Common myeloid progenitor, CD34-positive (primary cell): ENCODE results near the gene DENND1A.

Experiments
- CTCF ChIA-PET: fragments of 350-600 bp; sonication (Branson Sonifier 250); formaldehyde crosslinking; loops from one replicate; lab custom pipeline; 2021; ENCODE audit warnings: antibody characterized with exemption; lab: Charles Lee
- POLR2A ChIA-PET: fragments of 350-600 bp; sonication (Branson Sonifier 250); formaldehyde crosslinking; loops from one replicate; lab custom pipeline; 2021; ENCODE audit warnings: antibody characterized with exemption; lab: Charles Lee
- DNase-seq, 3 donors: peaks; one replicate each; pipeline versions ENCODE4 v3.0.0 to v3.0.0-alpha.2; 2013
- H3K27ac ChIP-seq, 2 experiments: 1 replicate in 1 of 2; 2 replicates in 1 of 2; pipeline ENCODE4 v1.7.0; 2013; ENCODE audit warnings: inconsistent platforms in 2 of 2, low read length in 2 of 2, mild to moderate bottlenecking in 2 of 2, low read depth in 1 of 2, moderate library complexity in 1 of 2; ENCODE audit not compliant: severe bottlenecking in 2 of 2, insufficient read depth in 1 of 2, poor library complexity in 1 of 2
- H3K27me3 ChIP-seq, 5 experiments: replicated peaks in 2 of 5; 1 replicate in 3 of 5; 2 replicates in 2 of 5; pipeline versions ENCODE4 v1.6.1 to v1.7.0; 2013; ENCODE audit warnings: low read length in 4 of 5, mild to moderate bottlenecking in 2 of 5, moderate library complexity in 2 of 5, inconsistent platforms in 1 of 5; ENCODE audit not compliant: insufficient read depth in 5 of 5, control insufficient read depth in 4 of 5
- H3K36me3 ChIP-seq, 4 experiments: 1 replicate in 2 of 4; 2 replicates in 2 of 4; pipeline versions ENCODE4 v1.6.1 to v1.7.0; 2013; ENCODE audit warnings: low read length in 3 of 4, control low read depth in 1 of 4, mild to moderate bottlenecking in 1 of 4; ENCODE audit not compliant: control insufficient read depth in 4 of 4, insufficient read depth in 4 of 4
- H3K4me1 ChIP-seq, 4 experiments: 1 replicate in 3 of 4; 2 replicates in 1 of 4; pipeline versions ENCODE4 v1.6.1 to v1.7.1; 2013; ENCODE audit warnings: low read length in 3 of 4, mild to moderate bottlenecking in 3 of 4, control low read depth in 1 of 4, inconsistent platforms in 1 of 4, moderate library complexity in 1 of 4; ENCODE audit not compliant: control insufficient read depth in 4 of 4, insufficient read depth in 4 of 4; ENCODE audit errors: control extremely low read depth in 1 of 4
- H3K4me3 ChIP-seq, 7 experiments: 1 replicate in 4 of 7; 2 replicates in 3 of 7; pipeline versions ENCODE4 v1.5.1 to v1.7.0; 2013; ENCODE audit warnings: mild to moderate bottlenecking in 7 of 7, low read length in 6 of 7, moderate library complexity in 6 of 7, inconsistent platforms in 2 of 7, low read depth in 2 of 7, control low read depth in 1 of 7; ENCODE audit not compliant: insufficient read depth in 4 of 7, control insufficient read depth in 1 of 7; ENCODE audit errors: extremely low read depth in 1 of 7
- H3K9me3 ChIP-seq, 5 experiments: 1 replicate in 4 of 5; 2 replicates in 1 of 5; pipeline versions ENCODE4 v1.6.1 to v1.7.1; 2013; ENCODE audit warnings: low read length in 4 of 5, mild to moderate bottlenecking in 2 of 5, inconsistent platforms in 1 of 5, low read depth in 1 of 5, moderate library complexity in 1 of 5; ENCODE audit not compliant: control insufficient read depth in 4 of 5, insufficient read depth in 2 of 5; ENCODE audit errors: control extremely low read depth in 1 of 5
- WGBS: methylation state at CpG from one replicate; pipeline ENCODE4 v1.1.5; 2013; ENCODE audit not compliant: insufficient coverage; 5-methylcytosine and 5-hydroxymethylcytosine counted together

DENND1A gene

DNA sequence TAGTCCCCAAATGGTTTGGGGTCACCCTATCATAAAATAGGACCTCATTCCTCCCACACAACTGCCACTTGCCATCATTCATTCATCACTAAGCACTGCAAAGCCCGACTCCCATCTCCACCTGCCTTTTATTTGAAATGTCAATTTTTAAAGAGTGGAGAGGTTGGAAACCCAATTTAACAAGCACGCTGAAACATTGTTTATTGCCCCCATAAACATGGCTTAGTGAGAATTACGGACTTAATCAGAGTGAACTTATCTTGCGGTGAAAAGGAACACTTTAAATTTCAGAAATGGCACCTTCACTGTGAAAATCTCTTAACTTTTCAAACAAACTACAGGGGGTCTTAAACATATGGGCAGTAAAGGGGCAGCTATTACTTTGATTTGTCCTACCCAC is 332.9 kb downstream of the DENND1A start:
- ChIA-PET CTCF (no interaction called here), POLR2A (no interaction called here)
- no peak overlapping the region for H3K27ac ChIP-seq
- no peaks in the 10 kb centered on the region for H3K9me3 ChIP-seq
- H3K4me1 ChIP-seq, result no peaks in the 10 kb centered on the region
- no peaks in the 10 kb centered on the region for H3K27me3 ChIP-seq
- no peak overlapping the region for H3K4me3 ChIP-seq
- no peak for DNase-seq
- H3K36me3 ChIP-seq, result peaks cover 0 to 2% (median 2%) of the 10 kb centered on the region in 4 experiments
- 95% methylated on average over 3 of the region's 4 CpGs for WGBS

DNA sequence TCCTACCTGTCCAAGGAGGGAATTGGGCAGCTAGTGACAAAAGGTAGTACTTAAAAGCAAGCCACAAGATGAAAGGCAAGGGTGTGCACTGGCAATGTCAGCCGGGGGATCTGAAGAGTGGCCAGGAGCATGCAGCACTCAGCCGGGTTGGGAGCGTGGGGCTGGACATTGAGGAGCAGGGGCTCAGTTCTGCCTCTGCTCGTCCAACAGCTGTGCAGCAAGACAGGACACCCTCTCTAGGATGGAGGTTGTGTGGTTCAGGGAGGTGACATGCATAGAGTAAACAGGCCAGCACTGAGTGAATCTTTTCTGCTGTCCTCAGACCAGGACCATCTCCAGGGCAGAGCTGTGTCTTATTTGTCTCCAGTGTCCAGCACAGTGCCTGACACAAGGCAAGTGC is 338.6 kb downstream of the DENND1A start:
- Histone ChIP-seq H3K4me1 (no peaks in the 10 kb centered on the region), H3K27ac (no peak overlapping the region), H3K9me3 (peaks cover 0 to 13% (median 5%) of the 10 kb centered on the region in 5 experiments), H3K27me3 (no peaks in the 10 kb centered on the region), H3K36me3 (peaks cover 0 to 2% (median 2%) of the 10 kb centered on the region in 4 experiments), H3K4me3 (no peak overlapping the region)
- ChIA-PET CTCF (no interaction called here), POLR2A (no interaction called here)
- 91% methylated on average over 4 of the region's 4 CpGs for WGBS
- DNase-seq, result no peak

DNA sequence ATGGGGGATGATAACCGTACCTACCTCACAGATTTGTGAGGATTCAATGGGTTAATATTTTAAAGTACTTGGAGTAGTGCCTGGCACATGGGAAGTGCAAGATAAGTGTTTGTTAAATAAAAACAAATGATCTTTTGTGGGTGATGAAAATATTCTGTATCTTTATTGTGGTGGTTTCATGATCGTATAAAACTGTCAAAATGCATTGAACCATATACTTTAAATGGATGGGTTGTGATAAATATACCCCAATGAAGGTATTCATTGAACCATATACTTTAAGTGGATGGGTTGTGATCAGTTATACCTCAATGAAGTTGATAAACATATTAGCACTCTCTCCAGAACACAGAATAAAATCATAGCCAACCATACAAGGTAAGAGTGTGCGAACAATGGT is 339.4 kb downstream of the DENND1A start:
- ChIA-PET POLR2A (no interaction called here), CTCF (no interaction called here)
- Histone ChIP-seq H3K27me3 (no peaks in the 10 kb centered on the region), H3K4me3 (no peak overlapping the region), H3K4me1 (no peaks in the 10 kb centered on the region), H3K9me3 (peaks cover 0 to 13% (median 7%) of the 10 kb centered on the region in 5 experiments), H3K27ac (no peak overlapping the region), H3K36me3 (peaks cover 0 to 2% (median 2%) of the 10 kb centered on the region in 4 experiments)
- no peak for DNase-seq
- WGBS, result 100% methylated on average over 1 of the region's 3 CpGs

DNA sequence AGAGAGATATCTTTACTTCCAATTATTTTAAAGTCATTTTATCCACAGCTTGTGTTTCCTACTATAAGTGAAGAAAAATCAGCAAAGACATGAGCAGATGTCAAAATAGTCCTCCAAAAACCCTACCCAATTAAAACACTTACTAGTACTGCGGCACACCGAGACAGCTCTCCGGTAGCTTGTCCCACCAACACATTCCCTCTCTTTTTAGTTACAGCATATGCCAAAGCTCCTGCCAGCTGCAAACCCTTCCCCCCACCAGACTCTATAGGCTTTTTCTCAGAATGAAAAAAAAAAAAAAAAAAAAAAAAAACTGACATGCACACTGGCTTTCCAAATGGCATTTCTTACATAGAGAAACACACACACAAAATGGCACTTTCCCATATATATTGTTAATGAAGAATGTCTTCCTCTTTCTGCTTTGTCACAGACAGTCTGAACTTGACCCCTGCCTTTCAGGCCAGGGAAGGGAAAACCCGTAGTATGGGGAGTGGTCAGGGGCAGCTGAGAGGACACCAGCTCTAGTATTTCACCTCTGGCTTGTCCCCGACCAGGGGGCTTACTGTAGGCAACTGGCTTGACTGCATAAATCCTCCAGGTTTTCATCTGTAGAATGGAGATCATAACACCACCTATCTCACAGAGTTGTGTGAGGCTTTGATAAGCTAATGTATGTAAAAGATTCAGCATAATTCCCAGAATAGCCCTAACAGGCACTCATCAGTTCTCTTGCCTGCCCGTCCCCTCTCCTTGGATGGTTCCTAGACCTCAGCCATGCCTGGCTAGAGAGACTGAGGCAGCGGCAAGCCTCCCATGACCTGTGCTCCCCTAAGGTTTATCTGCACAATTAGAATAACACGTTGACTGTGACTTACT is 340.3 kb downstream of the DENND1A start:
- peaks cover 0 to 13% (median 7%) of the 10 kb centered on the region in 5 experiments for H3K9me3 ChIP-seq
- WGBS, result 97% methylated on average over 8 of the region's 8 CpGs
- H3K27me3 ChIP-seq, result no peaks in the 10 kb centered on the region
- ChIA-PET CTCF (no interaction called here), POLR2A (no interaction called here)
- H3K27ac ChIP-seq, result no peak overlapping the region
- no peaks in the 10 kb centered on the region for H3K4me1 ChIP-seq
- DNase-seq, result no peak
- no peak overlapping the region for H3K4me3 ChIP-seq
- H3K36me3 ChIP-seq, result peaks cover 0 to 2% (median 0%) of the 10 kb centered on the region in 4 experiments

DNA sequence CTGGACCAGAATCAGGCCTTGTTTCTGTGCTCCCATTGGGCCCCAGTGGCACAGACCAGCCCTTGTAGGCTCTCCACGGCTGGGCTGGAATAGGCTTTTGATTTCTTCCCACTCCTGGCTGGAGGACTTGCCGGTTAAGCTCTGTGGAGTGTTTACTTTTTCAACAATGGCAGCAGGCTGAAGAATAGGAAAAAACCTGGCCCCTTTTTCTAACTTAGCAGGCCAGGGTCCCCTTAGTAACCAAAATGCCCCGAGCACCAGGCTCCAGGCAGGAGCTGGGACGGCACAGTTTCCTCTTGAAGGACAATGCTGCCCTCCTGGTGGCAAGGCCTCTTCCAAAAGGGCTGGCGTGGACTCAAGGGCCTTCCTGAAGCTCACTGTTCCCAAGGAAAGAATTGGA is 343.7 kb downstream of the DENND1A start:
- 95% methylated on average over 5 of the region's 5 CpGs for WGBS
- H3K36me3 ChIP-seq, result peaks cover 0 to 16% (median 4%) of the 10 kb centered on the region in 4 experiments
- no peak for DNase-seq
- POLR2A ChIA-PET, result no interaction called here
- no peaks in the 10 kb centered on the region for H3K27me3 ChIP-seq
- H3K4me1 ChIP-seq, result no peaks in the 10 kb centered on the region
- H3K27ac ChIP-seq, result no peak overlapping the region
- no peak overlapping the region for H3K4me3 ChIP-seq
- peaks cover 0 to 13% (median 7%) of the 10 kb centered on the region in 5 experiments for H3K9me3 ChIP-seq
- CTCF ChIA-PET, result no interaction called here

DNA sequence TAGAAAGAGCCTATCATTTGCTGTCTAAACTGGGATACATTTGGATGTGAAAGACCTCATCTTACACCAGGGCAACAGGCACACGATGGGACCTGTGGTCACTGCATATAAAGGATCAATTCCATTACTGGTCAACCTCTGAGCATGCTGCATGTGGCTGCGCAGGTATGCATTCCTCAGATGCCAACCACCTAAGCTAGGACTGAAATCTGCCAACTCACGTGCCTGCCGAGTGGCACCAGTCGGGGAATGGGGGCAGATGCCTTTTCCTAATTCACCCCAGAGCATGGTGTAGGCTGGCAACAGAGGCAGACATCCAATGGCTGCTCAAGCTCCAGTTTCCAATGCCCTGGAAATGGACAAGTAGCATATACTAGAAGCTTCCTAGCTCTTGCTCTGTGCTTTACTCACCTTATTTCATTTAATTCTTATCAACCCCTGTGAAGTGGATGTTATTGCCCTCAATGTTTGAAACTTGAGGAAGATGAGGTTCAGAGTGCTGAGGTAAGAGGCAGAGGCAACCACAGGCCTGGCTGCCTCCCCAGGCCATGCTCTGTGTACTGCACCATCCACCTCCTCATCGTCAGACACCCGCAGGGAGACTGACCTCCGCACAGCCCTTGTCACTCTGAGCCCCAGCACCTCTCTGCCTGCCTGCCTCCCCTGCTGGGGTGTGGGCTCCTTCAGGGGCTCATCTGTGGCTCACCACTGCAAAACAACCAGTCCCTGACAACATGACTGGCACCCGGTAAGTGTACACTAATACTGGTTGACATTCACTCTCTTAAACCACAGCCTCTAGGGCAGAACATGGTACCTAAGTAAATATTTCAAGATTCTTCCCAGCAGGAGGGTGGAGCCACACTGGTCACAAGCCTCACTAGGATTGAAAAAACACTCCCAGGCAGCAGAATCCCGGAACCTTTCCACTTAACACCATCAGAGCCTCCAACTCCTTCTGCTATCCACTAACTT is 345.4 kb downstream of the DENND1A start:
- H3K9me3 ChIP-seq, result peaks cover 0 to 16% (median 7%) of the 10 kb centered on the region in 5 experiments
- DNase-seq, result no peak
- no peaks in the 10 kb centered on the region for H3K4me1 ChIP-seq
- ChIA-PET CTCF (no interaction called here), POLR2A (no interaction called here)
- H3K27me3 ChIP-seq, result no peaks in the 10 kb centered on the region
- peaks cover 3 to 31% (median 7%) of the 10 kb centered on the region in 4 experiments for H3K36me3 ChIP-seq
- H3K4me3 ChIP-seq, result no peak overlapping the region
- WGBS, result 98% methylated on average over 6 of the region's 10 CpGs
- no peak overlapping the region for H3K27ac ChIP-seq
